Stomach (tissue), 4 donors: ENCODE data around the gene ZNF436.

ENCODE experiments used
- CTCF ChIP-seq, 7 experiments: fragments of 450-650 bp in 4 of 7; fragments of 200-600 bp in 3 of 7; sonication (generic) in 3 of 7; IDR thresholded peaks; one replicate each; pipeline ENCODE4 v1.5.1; 2016 to 2019; ENCODE audit warnings: antibody characterized with exemption in 7 of 7, control low read depth in 2 of 7, mild to moderate bottlenecking in 1 of 7
- EP300 ChIP-seq: sonication (generic); formaldehyde crosslinking; IDR thresholded peaks from one replicate; pipeline ENCODE4 v1.6.1; 2017; ENCODE audit warnings: antibody characterized with exemption
- POLR2A ChIP-seq, 4 donors: fragments of 450-650 bp; IDR thresholded peaks; one replicate each; pipeline ENCODE4 v1.6.1; 2016; ENCODE audit warnings: antibody characterized with exemption in 4 of 4, control low read depth in 2 of 4, mild to moderate bottlenecking in 1 of 4, moderate library complexity in 1 of 4
- POLR2AphosphoS5 ChIP-seq, 3 donors: sonication (generic); formaldehyde crosslinking; IDR thresholded peaks; one replicate each; pipeline ENCODE4 v1.6.1; 2016; ENCODE audit warnings: antibody characterized with exemption in 3 of 3

DNA sequence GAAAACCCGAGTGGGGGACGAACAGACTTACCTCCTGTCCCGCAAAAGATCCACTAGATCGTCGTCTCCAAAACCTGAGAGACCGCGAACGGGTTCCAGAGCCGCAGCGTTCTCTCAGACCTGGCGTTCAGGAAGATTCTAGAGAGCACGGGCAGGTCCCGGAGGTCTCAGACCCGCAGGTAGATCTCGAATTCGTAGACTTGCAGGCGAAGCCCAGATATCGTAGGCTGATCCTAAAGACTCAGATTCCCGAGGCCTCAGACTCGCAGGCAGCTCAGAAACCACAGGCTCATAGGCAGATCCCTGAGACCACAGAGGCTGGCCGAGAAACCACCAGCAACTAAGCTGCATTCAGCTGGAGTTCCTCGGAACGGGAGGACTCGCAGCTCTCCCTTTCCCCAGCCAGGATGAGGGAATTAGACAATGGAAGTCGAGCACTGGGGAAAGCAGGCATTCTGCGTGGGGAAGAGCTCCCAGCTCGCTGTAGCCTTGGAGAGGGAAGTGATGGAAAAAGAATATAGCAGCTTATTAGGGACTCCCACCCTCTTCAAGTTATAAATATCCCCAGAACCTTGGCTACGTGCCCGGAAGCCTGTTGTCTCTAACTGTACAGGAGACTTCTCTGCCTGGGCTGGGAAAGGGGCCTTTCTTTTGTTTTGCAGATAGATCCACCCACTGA lies at the start of gene ZNF436:
- TF ChIP-seq EP300 = no peak
- TF ChIP-seq POLR2A (IDR thresholded peaks at IDR 0.05) = no peak
- TF ChIP-seq POLR2AphosphoS5 (IDR thresholded peaks at IDR 0.05) = peak in 2 of 3 donors; percentile 25 to 46
- no peak for TF ChIP-seq CTCF (IDR thresholded peaks at IDR 0.05)
